Right ventricle myocardium superior (tissue), 1 donor: ENCODE measurements around the gene RANBP10. TPM values are rescaled to one million over a fixed set of nuclear protein-coding genes. Genes with fewer than 3 reads are reported as not detected.

Experiments used
- ATAC-seq: fragments of 200-7000 bp; cut with Tn5 transposase; one replicate; pipeline ENCODE4 v1.9.1; 2020; ENCODE audit warnings: mild to moderate bottlenecking; ENCODE audit not compliant: poor library complexity
- DNase-seq: peaks from one replicate; pipeline ENCODE4 v3.0.0-alpha.2; 2020
- intact Hi-C: fragments of 100-400 bp; cut with DNase I; formaldehyde crosslinking; loops from one replicate; pipeline ENCODE4 v1.11.2; 2022
- total RNA-seq: library from RNA; stranded (reverse); fragmentation: NEBNext Ultra II Directional; extraction: Animal tissue kit (Norgen Biotek cat#: 25700); gene quantifications from one replicate; pipeline ENCODE4 v1.2.1, GENCODE V29; 2021
- donor health status: DM: no; HTN: yes; CAD: no; lungs with severe emphysema.

Gene RANBP10
- total RNA-seq, 1 donor from 2014 or later = 10.9 TPM

GRCh38 chr16:67673712-67674580 lies 132.4 kb downstream of the RANBP10 start:
- DNase-seq = peak; percentile 80
- intact Hi-C loops = loop anchor here (10.0 kb wide), 1 partner anchor 131 kb away; the partner anchor contains the start of genes RANBP10 and TSNAXIP1
- ATAC-seq = peak; percentile 63

Other genes starting within 250 kb of the RANBP10 start
- 24.9 TPM for gene CTCF, start 244.0 kb downstream of the RANBP10 start, total RNA-seq
- 0.05 TPM for gene CARMIL2, start 161.4 kb downstream of the RANBP10 start, total RNA-seq
- 7.1 TPM for gene ACD, start 146.3 kb downstream of the RANBP10 start, total RNA-seq
- 3.2 TPM for gene PARD6A, start 145.6 kb downstream of the RANBP10 start, total RNA-seq
- gene ENKD1, start 139.8 kb downstream of the RANBP10 start, total RNA-seq = 8.8 TPM
- gene C16orf86, start 139.7 kb downstream of the RANBP10 start, total RNA-seq = 4.3 TPM
- 7.8 TPM for gene GFOD2, start 87.2 kb downstream of the RANBP10 start, total RNA-seq
- 0.32 TPM for gene TSNAXIP1, start 329 bp upstream of the RANBP10 start, total RNA-seq
- gene THAP11, start 35.8 kb upstream of the RANBP10 start, total RNA-seq = 31.1 TPM
- gene NUTF2, start 40.4 kb upstream of the RANBP10 start, total RNA-seq = 76.7 TPM
- 20.6 TPM for gene CENPT, start 41.1 kb upstream of the RANBP10 start, total RNA-seq
- 30.6 TPM for gene EDC4, start 66.5 kb upstream of the RANBP10 start, total RNA-seq
- not detected for gene NRN1L, start 78.3 kb upstream of the RANBP10 start, total RNA-seq
- 16.6 TPM for gene PSKH1, start 86.7 kb upstream of the RANBP10 start, total RNA-seq
- gene CTRL, start 125.3 kb upstream of the RANBP10 start, total RNA-seq = 0.78 TPM
- 59.0 TPM for gene PSMB10, start 130.3 kb upstream of the RANBP10 start, total RNA-seq
- 21.4 TPM for gene LCAT, start 137.6 kb upstream of the RANBP10 start, total RNA-seq
- gene SLC12A4, start 162.1 kb upstream of the RANBP10 start, total RNA-seq = 84.3 TPM
- gene DPEP3, start 173.9 kb upstream of the RANBP10 start, total RNA-seq = not detected
- 1.1 TPM for gene DPEP2, start 192.9 kb upstream of the RANBP10 start, total RNA-seq
- gene DPEP2NB, start 209.4 kb upstream of the RANBP10 start, total RNA-seq = not detected
- 7.2 TPM for gene DDX28, start 216.7 kb upstream of the RANBP10 start, total RNA-seq
- 5.7 TPM for gene DUS2, start 216.7 kb upstream of the RANBP10 start, total RNA-seq